ENCODE results near the gene MYOZ3.
A peak's percentile ranks its signal among the peaks of the same experiment; 100 is the strongest.

The MYOZ3 gene

GRCh38 chr5:150661086-150661485 lies at the start of gene MYOZ3:
Gene MYOZ3, plus strand, starts transcription at chr5:150661251. Its CDS starts 1,691 bp downstream, at chr5:150662942.
- DNase-seq: no peak

- DNase-seq: no peak
These were observed 48.6 kb upstream of the MYOZ3 start for GRCh38 chr5:150612405-150612804.

- DNase-seq: no peak
These were observed 48.0 kb upstream of the MYOZ3 start for GRCh38 chr5:150612905-150613670.

GRCh38 chr5:150613991-150614660 lies 46.9 kb upstream of the MYOZ3 start:
- no peak for DNase-seq

- DNase-seq: no peak
These were observed 46.4 kb upstream of the MYOZ3 start for GRCh38 chr5:150614661-150615060.

- no peak for DNase-seq
These were observed 45.8 kb upstream of the MYOZ3 start for GRCh38 chr5:150615141-150615699.

GRCh38 chr5:150616024-150616470 lies 45.0 kb upstream of the MYOZ3 start:
- DNase-seq: no peak

- DNase-seq: no peak
These were observed 44.5 kb upstream of the MYOZ3 start for GRCh38 chr5:150616506-150616905.

GRCh38 chr5:150618163-150618562 lies 42.9 kb upstream of the MYOZ3 start:
- DNase-seq: no peak

GRCh38 chr5:150618588-150619281 lies 42.3 kb upstream of the MYOZ3 start:
- DNase-seq: no peak

GRCh38 chr5:150619359-150620230 lies 41.5 kb upstream of the MYOZ3 start:
- DNase-seq: no peak

- DNase-seq: no peak
These were observed 39.8 kb upstream of the MYOZ3 start for GRCh38 chr5:150621301-150621700.

- DNase-seq: no peak
These were observed 38.9 kb upstream of the MYOZ3 start for GRCh38 chr5:150622157-150622556.

- peak; percentile 22 for DNase-seq
These were observed 37.7 kb upstream of the MYOZ3 start for GRCh38 chr5:150623152-150623877.

- DNase-seq: peak in 1 of 2 experiments; percentile 27
These were observed 37.2 kb upstream of the MYOZ3 start for GRCh38 chr5:150623878-150624216.

- DNase-seq: peak; percentile 32 to 47
These were observed 36.5 kb upstream of the MYOZ3 start for GRCh38 chr5:150624334-150625163.

GRCh38 chr5:150625164-150625535 lies 35.9 kb upstream of the MYOZ3 start:
- no peak for DNase-seq

GRCh38 chr5:150625831-150626746 lies 35.0 kb upstream of the MYOZ3 start:
- no peak for DNase-seq

GRCh38 chr5:150626853-150627276 lies 34.2 kb upstream of the MYOZ3 start:
- DNase-seq: no peak
